ENCODE results near the gene TRPC4AP. TPM values are rescaled to one million over a fixed set of nuclear protein-coding genes. Genes with fewer than 3 reads are reported as not detected.

The TRPC4AP gene
- total RNA-seq, 4 donors from 2014 or later, result 53.3 to 76.8 (median 73.5) TPM

DNA sequence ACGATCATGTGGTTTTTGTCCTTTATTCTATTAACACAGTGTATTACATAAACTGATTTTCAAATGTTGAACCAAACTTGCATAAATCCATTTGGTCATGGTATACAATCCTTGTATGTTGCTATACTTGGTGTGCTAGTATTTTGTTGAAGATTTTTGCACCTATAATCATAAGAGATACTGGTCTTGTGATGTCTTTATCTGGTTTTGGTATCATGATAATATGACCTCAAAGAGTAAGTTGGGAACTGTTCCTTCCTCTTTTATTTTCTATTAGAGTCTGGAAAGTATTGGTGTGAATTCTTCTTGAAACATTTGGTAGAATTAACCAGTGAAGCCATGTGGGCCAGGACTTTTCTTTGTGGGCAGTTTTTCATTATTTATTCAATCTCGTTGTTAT is 65.3 kb downstream of the TRPC4AP start:
- Histone ChIP-seq H3K27ac (no peak overlapping the region), H3K27me3 (no peaks in the 10 kb centered on the region), H3K36me3 (peaks cover 5 to 15% of the 10 kb centered on the region in 2 donors), H3K4me1 (no peaks in the 10 kb centered on the region), H3K9me3 (no peaks in the 10 kb centered on the region), H3K4me3 (replicated peaks in 1 of 3) (no peak overlapping the region)
- whole genome bisulfite sequencing, 2 donors, result 87 to 91% methylated on average over 2 of the region's 2 CpGs
- intact Hi-C loops (cut with DNase I), result no loop called here
- TF ChIP-seq, protein P1, sequence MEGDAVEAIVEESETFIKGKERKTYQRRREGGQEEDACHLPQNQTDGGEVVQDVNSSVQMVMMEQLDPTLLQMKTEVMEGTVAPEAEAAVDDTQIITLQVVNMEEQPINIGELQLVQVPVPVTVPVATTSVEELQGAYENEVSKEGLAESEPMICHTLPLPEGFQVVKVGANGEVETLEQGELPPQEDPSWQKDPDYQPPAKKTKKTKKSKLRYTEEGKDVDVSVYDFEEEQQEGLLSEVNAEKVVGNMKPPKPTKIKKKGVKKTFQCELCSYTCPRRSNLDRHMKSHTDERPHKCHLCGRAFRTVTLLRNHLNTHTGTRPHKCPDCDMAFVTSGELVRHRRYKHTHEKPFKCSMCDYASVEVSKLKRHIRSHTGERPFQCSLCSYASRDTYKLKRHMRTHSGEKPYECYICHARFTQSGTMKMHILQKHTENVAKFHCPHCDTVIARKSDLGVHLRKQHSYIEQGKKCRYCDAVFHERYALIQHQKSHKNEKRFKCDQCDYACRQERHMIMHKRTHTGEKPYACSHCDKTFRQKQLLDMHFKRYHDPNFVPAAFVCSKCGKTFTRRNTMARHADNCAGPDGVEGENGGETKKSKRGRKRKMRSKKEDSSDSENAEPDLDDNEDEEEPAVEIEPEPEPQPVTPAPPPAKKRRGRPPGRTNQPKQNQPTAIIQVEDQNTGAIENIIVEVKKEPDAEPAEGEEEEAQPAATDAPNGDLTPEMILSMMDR (IDR thresholded peaks at IDR 0.05), result no peak
- no peak for TF ChIP-seq POLR2A (IDR thresholded peaks at IDR 0.05)
- no peak for DNase-seq

DNA sequence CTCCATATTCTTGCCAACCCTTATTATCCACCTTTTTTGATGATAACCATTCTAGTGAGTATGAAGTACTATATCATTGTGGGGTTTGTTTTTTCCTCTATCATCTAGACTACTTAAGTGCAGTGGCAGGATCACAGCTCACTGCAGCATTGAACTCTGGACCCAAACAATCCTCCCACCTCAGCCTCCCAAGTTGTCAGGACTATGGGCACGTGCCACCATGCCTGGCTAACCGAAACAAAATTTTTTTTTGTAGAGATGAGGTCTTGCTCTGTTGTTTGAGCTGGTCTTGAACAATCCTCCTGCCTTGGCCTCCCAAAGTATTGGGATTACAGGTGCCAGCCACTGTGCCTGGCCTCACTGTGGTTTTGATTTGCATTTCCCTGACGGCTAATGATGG is 67.5 kb downstream of the TRPC4AP start:
- Histone ChIP-seq H3K27me3 (no peaks in the 10 kb centered on the region), H3K4me1 (no peaks in the 10 kb centered on the region), H3K27ac (no peak overlapping the region), H3K4me3 (replicated peaks in 1 of 3) (no peak overlapping the region), H3K9me3 (no peaks in the 10 kb centered on the region), H3K36me3 (peaks cover 16 to 17% of the 10 kb centered on the region in 2 donors)
- WGBS, 2 donors, result 96 to 100% methylated on average over 3 of the region's 3 CpGs
- intact Hi-C loops (cut with DNase I), result no loop called here
- no peak for DNase-seq
- TF ChIP-seq POLR2A (IDR thresholded peaks at IDR 0.05), result no peak
- TF ChIP-seq, protein P1 (IDR thresholded peaks at IDR 0.05), result no peak

DNA sequence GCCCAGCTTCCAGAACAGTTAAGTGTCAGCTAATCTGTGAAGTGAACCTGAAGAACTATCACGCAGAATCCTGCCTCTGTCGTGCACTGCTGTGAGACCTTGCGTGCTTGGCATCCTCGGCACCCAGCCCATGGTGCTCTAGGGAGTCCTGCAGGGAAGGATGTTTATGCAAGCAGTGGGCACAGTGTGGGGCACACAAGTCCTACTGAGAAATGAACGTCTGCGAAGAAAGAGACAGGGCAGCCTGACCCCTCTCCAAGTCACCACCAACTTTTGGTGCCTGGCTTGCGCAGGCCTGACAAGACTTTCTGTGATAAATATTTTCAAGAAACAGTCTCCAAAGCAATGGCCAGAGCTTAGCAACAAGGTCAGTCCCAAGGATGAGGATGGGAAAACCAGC is 69.0 kb downstream of the TRPC4AP start:
- peaks cover 15 to 19% of the 10 kb centered on the region in 2 donors for H3K36me3 ChIP-seq

DNA sequence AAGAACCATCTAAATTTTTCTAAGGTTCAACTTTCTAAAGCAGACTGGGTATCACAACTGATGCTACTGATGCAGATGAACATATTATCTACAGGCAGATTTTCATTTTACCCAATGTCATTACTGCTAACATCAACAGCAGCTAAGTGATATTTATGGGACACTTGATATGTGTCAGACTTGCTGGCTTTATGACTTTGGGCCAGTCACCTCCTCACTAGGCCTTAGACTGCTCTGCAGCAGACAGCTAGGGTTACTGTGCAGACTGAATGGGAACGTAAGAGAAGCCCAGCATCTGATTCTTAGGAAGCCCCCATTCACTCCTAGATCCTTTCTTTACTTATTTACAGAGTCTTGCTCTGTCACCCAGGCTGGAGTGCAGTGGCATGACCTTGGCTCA is 70.8 kb downstream of the TRPC4AP start:
- Histone ChIP-seq H3K27ac (no peak overlapping the region), H3K4me1 (no peaks in the 10 kb centered on the region), H3K4me3 (replicated peaks in 1 of 3) (no peak overlapping the region), H3K9me3 (no peaks in the 10 kb centered on the region), H3K36me3 (peaks cover 16 to 17% of the 10 kb centered on the region in 2 donors), H3K27me3 (no peaks in the 10 kb centered on the region)
- intact Hi-C loops (cut with DNase I), result no loop called here
- TF ChIP-seq, protein P1 (IDR thresholded peaks at IDR 0.05), result no peak
- no peak for TF ChIP-seq POLR2A (IDR thresholded peaks at IDR 0.05)
- WGBS, 2 donors, result 100% methylated on average over 1 of the region's 1 CpG
- DNase-seq, result no peak

More for the DNA sequence above, 69.0 kb downstream of the TRPC4AP start:
- intact Hi-C loops (cut with DNase I), result no loop called here
- Histone ChIP-seq H3K27me3 (no peaks in the 10 kb centered on the region), H3K4me3 (replicated peaks in 1 of 3) (no peak overlapping the region), H3K27ac (no peak overlapping the region), H3K4me1 (no peaks in the 10 kb centered on the region), H3K9me3 (no peaks in the 10 kb centered on the region)
- DNase-seq, result no peak
- WGBS, 2 donors, result 83 to 90% methylated on average over 7 of the region's 7 CpGs
- TF ChIP-seq, protein P1 (IDR thresholded peaks at IDR 0.05), result no peak
- no peak for TF ChIP-seq POLR2A (IDR thresholded peaks at IDR 0.05)

DNA sequence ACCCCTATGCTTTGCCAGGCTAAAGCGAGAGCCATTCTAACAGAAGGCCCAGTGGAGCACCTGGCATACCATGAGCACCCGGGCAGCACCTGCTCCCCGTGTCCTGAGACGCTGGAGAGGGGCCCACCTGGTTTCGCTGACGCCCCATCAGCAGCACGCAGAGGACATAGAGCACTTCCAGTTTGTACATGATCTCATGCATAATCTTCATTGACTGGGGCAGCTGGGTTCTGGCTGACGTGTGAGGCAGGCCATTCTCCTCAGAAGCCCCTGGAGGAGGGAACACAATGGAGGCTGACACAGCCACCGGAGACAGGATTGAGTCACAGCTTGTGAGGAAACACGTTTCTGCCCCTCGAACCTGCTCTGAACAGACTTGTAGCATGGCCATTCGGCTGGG is 71.5 kb downstream of the TRPC4AP start:
- no peak for TF ChIP-seq POLR2A (IDR thresholded peaks at IDR 0.05)
- TF ChIP-seq, protein P1 (IDR thresholded peaks at IDR 0.05), result no peak
- intact Hi-C loops (cut with DNase I), result no loop called here
- H3K27me3 ChIP-seq, result no peaks in the 10 kb centered on the region
- H3K4me1 ChIP-seq, result no peaks in the 10 kb centered on the region
- no peak overlapping the region for H3K4me3 ChIP-seq (replicated peaks in 1 of 3)
- no peak overlapping the region for H3K27ac ChIP-seq
- 86 to 95% methylated on average over 12 of the region's 12 CpGs for WGBS, 2 donors
- peaks cover 17 to 24% of the 10 kb centered on the region in 2 donors for H3K36me3 ChIP-seq
- no peaks in the 10 kb centered on the region for H3K9me3 ChIP-seq
- DNase-seq, result no peak

Data from thyroid gland (tissue), 4 donors.